Myocyte (in vitro differentiated cells): ENCODE results near the gene P2RX2. TPM values are rescaled to one million over a fixed set of nuclear protein-coding genes. Genes with fewer than 3 reads are reported as not detected.

ENCODE experiments used
- DNase-seq: peaks from one replicate; pipeline ENCODE4 v3.0.0-alpha.2; 2012; ENCODE audit warnings: low read depth
- polyA plus RNA-seq: library from polyadenylated mRNA; unstranded; fragments of >200 nt; gene quantifications from one replicate; pipeline ENCODE4 v1.2.1, GENCODE V29; 2012; ENCODE audit warnings: missing spikeins
- total RNA-seq: library from RNA; depleted of rRNA; stranded (reverse); fragments of >200 nt; gene quantifications from 2 replicates; pipeline ENCODE4 v1.2.3, GENCODE V29; 2014

The P2RX2 gene
- total RNA-seq, result not detected in 2 replicates
- polyA plus RNA-seq, result not detected

- DNase-seq, result no peak
Measured at GRCh38 chr12:132618683-132619043, at the start of gene P2RX2. Gene P2RX2, plus strand, starts transcription at chr12:132618776. Its CDS starts 41 bp downstream, at chr12:132618817.

- DNase-seq, result no peak
Measured at GRCh38 chr12:132568826-132569480, 49.6 kb upstream of the P2RX2 start.

- DNase-seq, result no peak
Measured at GRCh38 chr12:132569856-132570480, 48.6 kb upstream of the P2RX2 start.

- no peak for DNase-seq
Measured at GRCh38 chr12:132570635-132571034, 47.9 kb upstream of the P2RX2 start.

GRCh38 chr12:132571051-132571450 lies 47.5 kb upstream of the P2RX2 start:
- no peak for DNase-seq

GRCh38 chr12:132571598-132571997 lies 47.0 kb upstream of the P2RX2 start:
- DNase-seq, result no peak

- DNase-seq, result no peak
Measured at GRCh38 chr12:132572106-132572505, 46.5 kb upstream of the P2RX2 start.

- DNase-seq, result peak; percentile 50
Measured at GRCh38 chr12:132572801-132573760, 45.5 kb upstream of the P2RX2 start.

- no peak for DNase-seq
Measured at GRCh38 chr12:132574271-132574996, 44.1 kb upstream of the P2RX2 start.

GRCh38 chr12:132575661-132576060 lies 42.9 kb upstream of the P2RX2 start:
- DNase-seq, result no peak

- no peak for DNase-seq
Measured at GRCh38 chr12:132576701-132577100, 41.9 kb upstream of the P2RX2 start.

GRCh38 chr12:132577191-132577920 lies 41.2 kb upstream of the P2RX2 start:
- no peak for DNase-seq

- no peak for DNase-seq
Measured at GRCh38 chr12:132578118-132578517, 40.5 kb upstream of the P2RX2 start.

GRCh38 chr12:132578826-132579225 lies 39.8 kb upstream of the P2RX2 start:
- no peak for DNase-seq

- DNase-seq, result no peak
Measured at GRCh38 chr12:132579744-132580143, 38.8 kb upstream of the P2RX2 start.

GRCh38 chr12:132580701-132581292 lies 37.8 kb upstream of the P2RX2 start:
- no peak for DNase-seq

- no peak for DNase-seq
Measured at GRCh38 chr12:132581348-132582057, 37.1 kb upstream of the P2RX2 start.

GRCh38 chr12:132582058-132582420 lies 36.5 kb upstream of the P2RX2 start:
- no peak for DNase-seq

- no peak for DNase-seq
Measured at GRCh38 chr12:132582582-132583410, 35.8 kb upstream of the P2RX2 start.
